IgD-negative memory B cell (primary cell): ENCODE measurements around the gene FNIP2. TPM values are rescaled to one million over a fixed set of nuclear protein-coding genes. Genes with fewer than 3 reads are reported as not detected.
"Not testable (repeated sequence)": the region's sequence is repeated elsewhere in the genome, so short reads cannot be mapped to it uniquely, and the experiment has no call there.

ENCODE experiments used
- H3K27ac Mint-ChIP-seq, 3 donors: one replicate each; pipeline ENCODE4 v1.8.0; 2020 to 2022; ENCODE audit warnings: mild to moderate bottlenecking in 3 of 3, mixed read lengths in 3 of 3, moderate library complexity in 1 of 3
- H3K27me3 Mint-ChIP-seq: one replicate; pipeline ENCODE4 v1.8.0; 2021; ENCODE audit warnings: mixed read lengths
- H3K36me3 Mint-ChIP-seq: one replicate; pipeline ENCODE4 v1.8.0; 2020; ENCODE audit warnings: mild to moderate bottlenecking, mixed read lengths
- H3K4me1 Mint-ChIP-seq, 3 donors: one replicate each; pipeline ENCODE4 v1.8.0; 2020 to 2022; ENCODE audit warnings: mixed read lengths in 3 of 3, mild to moderate bottlenecking in 1 of 3
- H3K4me3 Mint-ChIP-seq, 4 donors: one replicate each; pipeline ENCODE4 v1.8.0; 2020 to 2022; ENCODE audit warnings: mild to moderate bottlenecking in 4 of 4, mixed read lengths in 4 of 4, moderate library complexity in 3 of 4
- H3K9me3 Mint-ChIP-seq, 3 donors: one replicate each; pipeline ENCODE4 v1.8.0; 2020 to 2021; ENCODE audit warnings: mixed read lengths in 3 of 3, mild to moderate bottlenecking in 1 of 3
- polyA plus RNA-seq: library from polyadenylated mRNA; unstranded; fragments of 300-500 nt; fragmentation: Illumina TruSeq; gene quantifications from one replicate; pipeline ENCODE4 v1.2.3, GENCODE V29; 2021

The FNIP2 gene
- polyA plus RNA-seq = 0.06 TPM

GRCh38 chr4:158768555-158769174 lies at the start of gene FNIP2:
Gene FNIP2 (plus strand): TSS chr4:158769026. CDS start chr4:158769213, 187 bp downstream.
- H3K4me1 Mint-ChIP-seq = peaks cover 0 to 8% (median 4%) of the 10 kb centered on the region in 3 donors
- no peaks in the 10 kb centered on the region for H3K36me3 Mint-ChIP-seq
- peaks cover 49% of the 10 kb centered on the region for H3K27me3 Mint-ChIP-seq
- H3K4me3 Mint-ChIP-seq = peak within 1 kb of the TSS; percentile 80 to 97 (median 90)
- peak within 1 kb of the TSS in 2 of 3 donors; percentile 67 to 74 for H3K27ac Mint-ChIP-seq
- peaks cover 0 to 4% (median 2%) of the 10 kb centered on the region in 3 donors for H3K9me3 Mint-ChIP-seq

GRCh38 chr4:158721680-158722079 lies 47.1 kb upstream of the FNIP2 start:
- Mint-ChIP-seq H3K27me3 (peaks cover 4% of the 10 kb centered on the region), H3K4me1 (peaks cover 21 to 32% (median 25%) of the 10 kb centered on the region in 3 donors), H3K27ac (no peak overlapping the region), H3K4me3 (peak overlapping the region in 3 of 4 donors; percentile 6 to 100 (median 99)), H3K36me3 (peaks cover 10% of the 10 kb centered on the region), H3K9me3 (no peaks in the 10 kb centered on the region)

DNA sequence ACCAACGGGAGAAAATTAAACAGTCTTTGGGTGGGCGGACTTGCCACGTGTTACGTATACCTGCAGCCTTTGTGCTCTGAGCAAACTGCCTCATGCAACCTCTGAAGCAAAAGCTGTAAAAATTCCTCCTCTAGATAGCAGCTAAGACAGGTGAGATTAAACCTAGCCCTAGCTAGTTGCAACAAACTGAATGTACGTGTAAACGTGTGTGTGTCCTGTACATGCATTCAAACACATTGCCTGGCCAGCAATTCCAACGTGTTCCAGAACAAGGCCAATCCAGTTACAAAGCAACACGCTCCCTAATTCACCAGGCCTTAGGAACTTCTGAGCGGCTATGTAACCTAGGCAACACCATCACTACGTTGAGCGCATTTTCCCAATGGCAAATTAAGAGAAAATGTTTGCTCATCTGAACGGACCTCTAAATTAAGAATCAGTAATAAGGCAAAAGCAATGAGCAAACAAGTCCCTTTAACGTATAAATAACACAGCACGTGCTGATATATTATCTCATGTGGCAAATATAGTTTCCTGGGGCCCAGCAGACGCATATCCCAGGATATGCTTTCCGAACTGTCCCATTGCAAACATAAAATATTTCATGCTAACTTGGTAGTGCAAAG lies 46.4 kb upstream of the FNIP2 start:
- peaks cover 21 to 32% (median 25%) of the 10 kb centered on the region in 3 donors for H3K4me1 Mint-ChIP-seq

GRCh38 chr4:158722917-158723793 lies 45.7 kb upstream of the FNIP2 start, which contains the start of gene PPID:
Gene PPID (minus strand): TSS chr4:158723396. CDS start chr4:158723288, 108 bp downstream.
- peaks cover 10% of the 10 kb centered on the region for H3K36me3 Mint-ChIP-seq
- peaks cover 21 to 32% (median 23%) of the 10 kb centered on the region in 3 donors for H3K4me1 Mint-ChIP-seq
- peak within 1 kb of the TSS; percentile 97 to 100 (median 100) for H3K4me3 Mint-ChIP-seq
- H3K9me3 Mint-ChIP-seq = no peaks in the 10 kb centered on the region
- peak within 1 kb of the TSS; percentile 96 to 98 (median 98) for H3K27ac Mint-ChIP-seq
- H3K27me3 Mint-ChIP-seq = peaks cover 9% of the 10 kb centered on the region

More for the DNA sequence above, 46.4 kb upstream of the FNIP2 start:
- peaks cover 10% of the 10 kb centered on the region for H3K36me3 Mint-ChIP-seq
- no peaks in the 10 kb centered on the region for H3K9me3 Mint-ChIP-seq
- peak overlapping the region; percentile 96 to 98 (median 98) for H3K27ac Mint-ChIP-seq
- peak overlapping the region; percentile 97 to 100 (median 100) for H3K4me3 Mint-ChIP-seq
- peaks cover 9% of the 10 kb centered on the region for H3K27me3 Mint-ChIP-seq

GRCh38 chr4:158724637-158725036 lies 44.2 kb upstream of the FNIP2 start:
- Mint-ChIP-seq H3K4me3 (peak overlapping the region in 3 of 4 donors; percentile 34 to 100 (median 77)), H3K27me3 (peaks cover 16% of the 10 kb centered on the region), H3K27ac (peak overlapping the region in 1 of 3 donors; percentile 57), H3K4me1 (peaks cover 18 to 29% (median 23%) of the 10 kb centered on the region in 3 donors), H3K9me3 (no peaks in the 10 kb centered on the region), H3K36me3 (peaks cover 4% of the 10 kb centered on the region)

DNA sequence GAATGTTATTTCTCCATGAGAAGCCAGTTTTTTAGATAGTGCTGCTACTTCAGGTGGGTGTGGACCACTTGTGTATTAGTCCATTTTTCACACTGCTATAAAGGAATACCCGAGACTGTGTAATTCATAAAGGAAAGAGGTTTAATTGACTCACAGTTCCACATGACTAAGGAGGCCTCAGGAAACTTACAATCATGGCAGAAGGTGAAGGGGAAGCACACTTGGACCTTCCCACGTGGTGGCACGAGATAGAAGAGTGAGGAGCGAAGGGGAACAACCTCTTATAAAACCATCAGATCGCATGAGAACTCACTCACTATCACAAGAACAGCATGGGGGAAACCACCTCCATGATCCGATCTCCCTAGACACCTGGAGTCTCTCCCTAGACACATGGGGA lies 42.2 kb upstream of the FNIP2 start:
- Mint-ChIP-seq H3K9me3 (no peaks in the 10 kb centered on the region), H3K27me3 (peaks cover 21% of the 10 kb centered on the region), H3K27ac (peak overlapping the region in 1 of 3 donors; percentile 44), H3K36me3 (peaks cover 1% of the 10 kb centered on the region), H3K4me1 (peaks cover 12 to 21% (median 21%) of the 10 kb centered on the region in 3 donors), H3K4me3 (peak overlapping the region in 1 of 4 donors; percentile 2)

- no peaks in the 10 kb centered on the region for H3K9me3 Mint-ChIP-seq
- H3K36me3 Mint-ChIP-seq = peaks cover 1% of the 10 kb centered on the region
- H3K27ac Mint-ChIP-seq = no peak overlapping the region
- H3K4me1 Mint-ChIP-seq = peaks cover 5 to 9% (median 6%) of the 10 kb centered on the region in 3 donors
- no peak overlapping the region for H3K4me3 Mint-ChIP-seq
- H3K27me3 Mint-ChIP-seq = peaks cover 25% of the 10 kb centered on the region
Observed at GRCh38 chr4:158728236-158728635, 40.6 kb upstream of the FNIP2 start.

GRCh38 chr4:158729716-158730559 lies 38.9 kb upstream of the FNIP2 start:
- H3K4me3 Mint-ChIP-seq = no peak overlapping the region
- peaks cover 27% of the 10 kb centered on the region for H3K27me3 Mint-ChIP-seq
- peaks cover 0 to 4% (median 0%) of the 10 kb centered on the region in 3 donors for H3K4me1 Mint-ChIP-seq
- no peaks in the 10 kb centered on the region for H3K36me3 Mint-ChIP-seq
- H3K27ac Mint-ChIP-seq = no peak overlapping the region
- no peaks in the 10 kb centered on the region for H3K9me3 Mint-ChIP-seq

DNA sequence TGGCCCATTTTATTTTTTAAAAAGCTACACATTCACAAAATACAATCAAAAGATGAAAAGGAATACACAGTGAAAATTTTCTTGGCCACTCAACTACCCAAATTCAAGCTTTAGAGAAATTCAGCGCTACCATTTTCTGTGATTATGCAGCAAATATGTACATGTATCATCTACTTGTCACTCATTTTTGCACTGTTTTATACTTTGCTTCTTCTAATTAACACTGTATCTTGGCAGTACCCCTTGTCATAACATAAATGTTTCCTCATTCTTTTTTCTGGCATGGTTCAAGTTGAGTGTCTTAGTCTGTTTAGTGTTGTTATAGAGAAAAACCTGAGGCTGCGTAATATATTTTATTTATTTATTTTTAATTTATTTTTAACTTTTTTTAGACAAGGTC lies 30.0 kb upstream of the FNIP2 start:
- H3K4me3 Mint-ChIP-seq = no peak overlapping the region
- H3K9me3 Mint-ChIP-seq = no peaks in the 10 kb centered on the region
- no peaks in the 10 kb centered on the region for H3K4me1 Mint-ChIP-seq

GRCh38 chr4:158739600-158739999 lies 29.2 kb upstream of the FNIP2 start:
- Mint-ChIP-seq H3K4me1 (no peaks in the 10 kb centered on the region), H3K27me3 (peaks cover 5% of the 10 kb centered on the region), H3K9me3 (no peaks in the 10 kb centered on the region), H3K4me3 (no peak overlapping the region), H3K36me3 (no peaks in the 10 kb centered on the region), H3K27ac (no peak overlapping the region)

More for the DNA sequence above, 30.0 kb upstream of the FNIP2 start:
- Mint-ChIP-seq H3K36me3 (no peaks in the 10 kb centered on the region), H3K27me3 (peaks cover 5% of the 10 kb centered on the region), H3K27ac (no peak overlapping the region)

GRCh38 chr4:158741326-158742021 lies 27.4 kb upstream of the FNIP2 start:
- Mint-ChIP-seq H3K9me3 (no peaks in the 10 kb centered on the region), H3K4me3 (no peak overlapping the region), H3K27ac (no peak overlapping the region), H3K4me1 (no peaks in the 10 kb centered on the region), H3K27me3 (peaks cover 3% of the 10 kb centered on the region), H3K36me3 (no peaks in the 10 kb centered on the region)

DNA sequence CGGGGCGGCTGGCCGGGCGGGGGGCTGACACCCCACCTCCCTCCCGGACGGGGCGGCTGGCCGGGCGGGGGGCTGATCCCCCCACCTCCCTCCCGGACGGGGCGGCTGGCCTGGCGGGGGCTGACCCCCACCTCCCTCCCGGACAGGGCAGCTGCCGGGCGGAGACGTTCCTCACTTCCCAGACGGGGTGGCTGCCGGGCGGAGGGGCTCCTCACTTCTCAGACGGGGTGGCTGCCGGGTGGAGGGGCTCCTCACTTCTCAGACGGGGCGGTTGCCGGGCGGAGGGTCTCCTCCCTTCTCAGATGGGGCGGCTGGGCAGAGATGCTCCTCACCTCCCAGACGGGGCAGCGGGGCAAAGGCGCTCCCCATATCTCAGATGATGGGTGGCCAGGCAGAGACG lies 22.3 kb upstream of the FNIP2 start:
- not testable (repeated sequence) for H3K27ac Mint-ChIP-seq, H3K4me3 Mint-ChIP-seq, H3K27me3 Mint-ChIP-seq, H3K36me3 Mint-ChIP-seq, H3K9me3 Mint-ChIP-seq, H3K4me1 Mint-ChIP-seq

- Mint-ChIP-seq H3K27me3 (no peaks in the 10 kb centered on the region), H3K9me3 (no peaks in the 10 kb centered on the region), H3K36me3 (no peaks in the 10 kb centered on the region), H3K4me3 (no peak overlapping the region), H3K27ac (no peak overlapping the region), H3K4me1 (no peaks in the 10 kb centered on the region)
Observed at GRCh38 chr4:158750379-158750778, 18.4 kb upstream of the FNIP2 start.
